SK-N-SH treated with all-trans-retinoic acid at 6 μM for 48 hours (cell line): ENCODE data around the gene AKTIP.

Experiments
- ATAC-seq: fragments of 200-7000 bp; cut with Tn5 transposase; 3 replicates; pipeline ENCODE4 v1.9.1; 2020; ENCODE audit warnings: mild to moderate bottlenecking, moderate library complexity
- ARNTL ChIP-seq: fragments of 450-650 bp; formaldehyde crosslinking; IDR thresholded peaks from 2 replicates; pipeline ENCODE4 v1.5.0; 2020; ENCODE audit warnings: low read depth, mild to moderate bottlenecking, moderate library complexity, borderline replicate concordance
- BACH2 ChIP-seq: fragments of 250-450 bp; sonication (Bioruptor Pico); IDR thresholded peaks from 2 replicates; pipeline ENCODE4 v1.9.0; 2021; ENCODE audit warnings: mild to moderate bottlenecking, borderline replicate concordance
- CREB5 ChIP-seq: fragments of 250-450 bp; sonication (Bioruptor Pico); IDR thresholded peaks from 2 replicates; pipeline ENCODE4 v1.5.1; 2020; ENCODE audit warnings: low read depth, mild to moderate bottlenecking, moderate library complexity
- CSDC2 ChIP-seq: fragments of 250-450 bp; sonication (Bioruptor Pico); IDR thresholded peaks from 2 replicates; pipeline ENCODE4 v1.5.0; 2020; ENCODE audit warnings: mild to moderate bottlenecking, moderate library complexity
- CSRNP3 ChIP-seq: fragments of 250-450 bp; sonication (Bioruptor Pico); IDR thresholded peaks from 2 replicates; pipeline ENCODE4 v1.5.1; 2021; ENCODE audit warnings: mild to moderate bottlenecking, moderate library complexity
- ESRRG ChIP-seq: fragments of 250-450 bp; sonication (Bioruptor Pico); IDR thresholded peaks from 2 replicates; pipeline ENCODE4 v1.6.1; 2021; ENCODE audit warnings: mild to moderate bottlenecking
- GLIS3 ChIP-seq: fragments of 250-450 bp; sonication (Bioruptor Pico); IDR thresholded peaks from 2 replicates; pipeline ENCODE4 v1.5.0; 2020; ENCODE audit warnings: mild to moderate bottlenecking, moderate library complexity
- ISL1 ChIP-seq: fragments of 250-450 bp; sonication (Bioruptor Pico); IDR thresholded peaks from 2 replicates; pipeline ENCODE4 v2.1.2; 2022; ENCODE audit warnings: mild to moderate bottlenecking, moderate library complexity
- OSR1 ChIP-seq: fragments of 250-450 bp; sonication (Bioruptor Pico); IDR thresholded peaks from 2 replicates; pipeline ENCODE4 v1.8.0; 2022; ENCODE audit warnings: moderate library complexity, mild to moderate bottlenecking, inconsistent platforms
- PATZ1 ChIP-seq: fragments of 250-450 bp; sonication (Bioruptor Pico); IDR thresholded peaks from 2 replicates; pipeline ENCODE4 v1.8.0; 2020; ENCODE audit warnings: mild to moderate bottlenecking, moderate library complexity, borderline replicate concordance
- POU6F1 ChIP-seq: fragments of 250-450 bp; sonication (Bioruptor Pico); IDR thresholded peaks from 2 replicates; pipeline ENCODE4 v1.8.0; 2021; ENCODE audit warnings: low read depth, mild to moderate bottlenecking, moderate library complexity, borderline replicate concordance
- SNAI2 ChIP-seq: fragments of 250-450 bp; sonication (Bioruptor Pico); IDR thresholded peaks from 2 replicates; pipeline ENCODE4 v1.5.0; 2020; ENCODE audit warnings: mild to moderate bottlenecking, moderate library complexity
- TCF4 ChIP-seq: fragments of 250-450 bp; sonication (Bioruptor Pico); IDR thresholded peaks from 2 replicates; pipeline ENCODE4 v1.8.0; 2021; ENCODE audit warnings: mild to moderate bottlenecking, moderate library complexity, borderline replicate concordance
- TOX ChIP-seq: fragments of 250-450 bp; sonication (Bioruptor Pico); IDR thresholded peaks from 2 replicates; pipeline ENCODE4 v1.8.0; 2021; ENCODE audit warnings: mild to moderate bottlenecking, moderate library complexity, borderline replicate concordance
- ZC3H10 ChIP-seq: fragments of 250-450 bp; sonication (Bioruptor Pico); IDR thresholded peaks from 2 replicates; pipeline ENCODE4 v1.5.1; 2021; ENCODE audit warnings: mild to moderate bottlenecking, moderate library complexity
- ZFP3 ChIP-seq: fragments of 250-450 bp; sonication (Bioruptor Pico); IDR thresholded peaks from 2 replicates; pipeline ENCODE4 v1.5.0; 2020; ENCODE audit warnings: mild to moderate bottlenecking, moderate library complexity
- ZFP30 ChIP-seq: fragments of 450-650 bp; formaldehyde crosslinking; IDR thresholded peaks from 2 replicates; pipeline ENCODE4 v1.5.0; 2022; ENCODE audit warnings: mild to moderate bottlenecking, moderate library complexity
- ZNF565 ChIP-seq: fragments of 450-650 bp; formaldehyde crosslinking; conservative IDR thresholded peaks from 2 replicates; pipeline ENCODE4 v1.5.0; 2020; ENCODE audit warnings: low read depth, mild to moderate bottlenecking, moderate library complexity
- ZNF70 ChIP-seq: fragments of 450-650 bp; formaldehyde crosslinking; IDR thresholded peaks from 2 replicates; pipeline ENCODE4 v1.5.0; 2020; ENCODE audit warnings: mild to moderate bottlenecking, moderate library complexity
- TF ChIP-seq, protein P1 (sequence below): fragments of 250-450 bp; sonication (Bioruptor Pico); IDR thresholded peaks from 2 replicates; pipeline ENCODE4 v1.5.0; 2020; ENCODE audit warnings: mild to moderate bottlenecking, moderate library complexity

Gene AKTIP

GRCh38 chr16:53480394-53480793, 22.6 kb downstream of the AKTIP start:
- TF ChIP-seq CREB5 (no peak), CSRNP3 (CRISPR knock-in tag) (no peak), OSR1 (CRISPR knock-in tag) (no peak), ARNTL (CRISPR knock-in tag) (no peak), ISL1 (CRISPR knock-in tag) (no peak)
- ATAC-seq = no peak

DNA sequence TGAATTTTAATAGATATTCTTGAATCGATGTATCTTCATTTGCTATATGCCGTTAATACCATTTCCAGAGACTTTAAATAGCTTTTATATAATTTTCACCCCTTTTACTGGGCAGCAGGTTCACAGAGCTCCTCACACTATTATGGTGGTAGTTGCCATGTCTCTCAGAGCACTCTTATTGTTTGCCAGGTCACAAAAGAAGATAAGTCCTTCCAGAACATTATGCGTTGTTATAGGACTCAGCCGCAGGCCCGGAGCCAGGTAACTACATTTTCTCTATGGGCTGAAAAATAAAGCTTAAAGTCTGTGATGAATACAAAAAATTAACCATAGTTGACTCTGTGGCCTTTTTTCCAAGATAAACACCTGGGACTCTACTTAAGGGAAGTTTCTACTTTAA, 24.0 kb downstream of the AKTIP start:
- TF ChIP-seq ZNF565 (CRISPR knock-in tag) (no peak), GLIS3 (CRISPR knock-in tag) (no peak), ZC3H10 (CRISPR knock-in tag) (no peak), TOX (CRISPR knock-in tag) (no peak), TCF4 (CRISPR knock-in tag) (no peak), PATZ1 (CRISPR knock-in tag) (no peak), ESRRG (no peak), SNAI2 (no peak), ZFP3 (CRISPR knock-in tag) (no peak), ZFP30 (CRISPR knock-in tag) (no peak), CSDC2 (CRISPR knock-in tag) (no peak), POU6F1 (CRISPR knock-in tag) (no peak), CSRNP3 (CRISPR knock-in tag) (no peak), ZNF70 (no peak), ISL1 (CRISPR knock-in tag) (no peak), BACH2 (CRISPR knock-in tag) (no peak)
- TF ChIP-seq, protein P1, sequence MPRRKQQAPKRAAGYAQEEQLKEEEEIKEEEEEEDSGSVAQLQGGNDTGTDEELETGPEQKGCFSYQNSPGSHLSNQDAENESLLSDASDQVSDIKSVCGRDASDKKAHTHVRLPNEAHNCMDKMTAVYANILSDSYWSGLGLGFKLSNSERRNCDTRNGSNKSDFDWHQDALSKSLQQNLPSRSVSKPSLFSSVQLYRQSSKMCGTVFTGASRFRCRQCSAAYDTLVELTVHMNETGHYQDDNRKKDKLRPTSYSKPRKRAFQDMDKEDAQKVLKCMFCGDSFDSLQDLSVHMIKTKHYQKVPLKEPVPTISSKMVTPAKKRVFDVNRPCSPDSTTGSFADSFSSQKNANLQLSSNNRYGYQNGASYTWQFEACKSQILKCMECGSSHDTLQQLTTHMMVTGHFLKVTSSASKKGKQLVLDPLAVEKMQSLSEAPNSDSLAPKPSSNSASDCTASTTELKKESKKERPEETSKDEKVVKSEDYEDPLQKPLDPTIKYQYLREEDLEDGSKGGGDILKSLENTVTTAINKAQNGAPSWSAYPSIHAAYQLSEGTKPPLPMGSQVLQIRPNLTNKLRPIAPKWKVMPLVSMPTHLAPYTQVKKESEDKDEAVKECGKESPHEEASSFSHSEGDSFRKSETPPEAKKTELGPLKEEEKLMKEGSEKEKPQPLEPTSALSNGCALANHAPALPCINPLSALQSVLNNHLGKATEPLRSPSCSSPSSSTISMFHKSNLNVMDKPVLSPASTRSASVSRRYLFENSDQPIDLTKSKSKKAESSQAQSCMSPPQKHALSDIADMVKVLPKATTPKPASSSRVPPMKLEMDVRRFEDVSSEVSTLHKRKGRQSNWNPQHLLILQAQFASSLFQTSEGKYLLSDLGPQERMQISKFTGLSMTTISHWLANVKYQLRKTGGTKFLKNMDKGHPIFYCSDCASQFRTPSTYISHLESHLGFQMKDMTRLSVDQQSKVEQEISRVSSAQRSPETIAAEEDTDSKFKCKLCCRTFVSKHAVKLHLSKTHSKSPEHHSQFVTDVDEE (CRISPR knock-in tag) = no peak
- TF ChIP-seq, all 23 proteins: peak for 0
- no peak for ATAC-seq

GRCh38 chr16:53476867-53477266, 26.1 kb downstream of the AKTIP start:
- no peak for ATAC-seq
- no peak for TF ChIP-seq TCF4 (CRISPR knock-in tag)
- TF ChIP-seq CSRNP3 (CRISPR knock-in tag) = no peak
- no peak for TF ChIP-seq PATZ1 (CRISPR knock-in tag)
- no peak for TF ChIP-seq POU6F1 (CRISPR knock-in tag)
- no peak for TF ChIP-seq CREB5
- TF ChIP-seq ZNF70 = no peak
- no peak for TF ChIP-seq TOX (CRISPR knock-in tag)
